ENCODE data around the gene ASB12.

DNA sequence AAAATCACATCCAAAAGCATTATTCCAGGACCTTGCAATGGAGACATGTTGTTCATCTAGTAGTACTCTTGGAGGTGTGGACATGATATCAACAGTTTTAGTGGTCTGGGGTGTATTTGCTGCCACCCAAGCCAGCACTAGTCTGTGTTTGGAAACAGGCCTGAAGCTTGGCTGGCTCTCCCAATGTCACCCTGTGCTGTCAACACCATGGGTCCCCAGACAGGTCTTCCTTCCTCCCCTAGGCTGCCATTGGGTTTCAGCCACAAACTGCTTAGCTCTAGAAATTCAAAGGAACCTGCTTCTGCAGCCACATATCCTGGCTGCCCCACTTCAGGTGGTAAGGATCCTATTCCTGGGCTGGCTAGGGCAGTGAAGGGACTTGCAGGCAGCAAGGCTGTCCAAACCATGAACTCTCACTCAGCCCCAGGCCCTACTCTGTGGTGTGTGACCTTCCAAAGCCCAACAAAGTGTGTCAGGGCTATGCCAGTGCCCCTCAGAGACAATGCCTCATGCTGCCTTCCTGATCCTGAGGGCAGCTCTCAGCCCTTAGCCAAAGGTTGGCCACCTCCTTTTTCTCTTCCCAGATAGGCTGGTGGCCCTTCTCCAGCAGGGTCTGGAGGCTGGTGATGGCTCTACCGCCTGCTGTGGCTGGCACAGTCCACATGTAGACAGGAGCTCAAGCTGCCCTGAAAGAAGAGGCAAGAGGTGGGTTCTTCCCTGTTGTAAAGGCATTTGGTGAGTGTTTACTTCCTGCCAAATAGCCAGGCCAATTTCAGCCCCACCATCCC, 43.2 kb downstream of the ASB12 start:
- TF ChIP-seq, protein P1, sequence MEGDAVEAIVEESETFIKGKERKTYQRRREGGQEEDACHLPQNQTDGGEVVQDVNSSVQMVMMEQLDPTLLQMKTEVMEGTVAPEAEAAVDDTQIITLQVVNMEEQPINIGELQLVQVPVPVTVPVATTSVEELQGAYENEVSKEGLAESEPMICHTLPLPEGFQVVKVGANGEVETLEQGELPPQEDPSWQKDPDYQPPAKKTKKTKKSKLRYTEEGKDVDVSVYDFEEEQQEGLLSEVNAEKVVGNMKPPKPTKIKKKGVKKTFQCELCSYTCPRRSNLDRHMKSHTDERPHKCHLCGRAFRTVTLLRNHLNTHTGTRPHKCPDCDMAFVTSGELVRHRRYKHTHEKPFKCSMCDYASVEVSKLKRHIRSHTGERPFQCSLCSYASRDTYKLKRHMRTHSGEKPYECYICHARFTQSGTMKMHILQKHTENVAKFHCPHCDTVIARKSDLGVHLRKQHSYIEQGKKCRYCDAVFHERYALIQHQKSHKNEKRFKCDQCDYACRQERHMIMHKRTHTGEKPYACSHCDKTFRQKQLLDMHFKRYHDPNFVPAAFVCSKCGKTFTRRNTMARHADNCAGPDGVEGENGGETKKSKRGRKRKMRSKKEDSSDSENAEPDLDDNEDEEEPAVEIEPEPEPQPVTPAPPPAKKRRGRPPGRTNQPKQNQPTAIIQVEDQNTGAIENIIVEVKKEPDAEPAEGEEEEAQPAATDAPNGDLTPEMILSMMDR (IDR thresholded peaks at IDR 0.05), result no peak
- TF ChIP-seq POLR2A (IDR thresholded peaks at IDR 0.05) (no peak), POLR2AphosphoS5 (IDR thresholded peaks at IDR 0.05) (no peak), EP300 (IDR thresholded peaks at IDR 0.05; ENCODE audit: low read depth) (no peak)

Data from transverse colon (tissue), 4 donors.